ENCODE data around the gene TBCA.

- TF ChIP-seq, protein P1, sequence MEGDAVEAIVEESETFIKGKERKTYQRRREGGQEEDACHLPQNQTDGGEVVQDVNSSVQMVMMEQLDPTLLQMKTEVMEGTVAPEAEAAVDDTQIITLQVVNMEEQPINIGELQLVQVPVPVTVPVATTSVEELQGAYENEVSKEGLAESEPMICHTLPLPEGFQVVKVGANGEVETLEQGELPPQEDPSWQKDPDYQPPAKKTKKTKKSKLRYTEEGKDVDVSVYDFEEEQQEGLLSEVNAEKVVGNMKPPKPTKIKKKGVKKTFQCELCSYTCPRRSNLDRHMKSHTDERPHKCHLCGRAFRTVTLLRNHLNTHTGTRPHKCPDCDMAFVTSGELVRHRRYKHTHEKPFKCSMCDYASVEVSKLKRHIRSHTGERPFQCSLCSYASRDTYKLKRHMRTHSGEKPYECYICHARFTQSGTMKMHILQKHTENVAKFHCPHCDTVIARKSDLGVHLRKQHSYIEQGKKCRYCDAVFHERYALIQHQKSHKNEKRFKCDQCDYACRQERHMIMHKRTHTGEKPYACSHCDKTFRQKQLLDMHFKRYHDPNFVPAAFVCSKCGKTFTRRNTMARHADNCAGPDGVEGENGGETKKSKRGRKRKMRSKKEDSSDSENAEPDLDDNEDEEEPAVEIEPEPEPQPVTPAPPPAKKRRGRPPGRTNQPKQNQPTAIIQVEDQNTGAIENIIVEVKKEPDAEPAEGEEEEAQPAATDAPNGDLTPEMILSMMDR (IDR thresholded peaks at IDR 0.05) = no peak
- no peak for TF ChIP-seq POLR2A (IDR thresholded peaks at IDR 0.05)
Observed at GRCh38 chr5:77707791-77708190, 68.3 kb downstream of the TBCA start.
